Neural cell (in vitro differentiated cells): Measurements from ENCODE around the gene PHLDA2. TPM values are rescaled to one million over a fixed set of nuclear protein-coding genes. Genes with fewer than 3 reads are reported as not detected.
A peak's percentile ranks its signal among the peaks of the same experiment; 100 is the strongest.

Experiments used
- H2AFZ ChIP-seq: fragments of 200-600, 300-800 bp; sonication (generic), shearing (Covaris generic); 2 replicates; pipeline ENCODE4 v1.6.0; 2014; ENCODE audit warnings: low read depth, mild to moderate bottlenecking, antibody characterized with exemption, low read length, moderate library complexity
- H3F3A ChIP-seq: fragments of 200-600 bp; shearing (Covaris generic); 2 replicates; pipeline ENCODE4 v1.6.1; 2016; ENCODE audit warnings: mild to moderate bottlenecking, moderate library complexity, mixed read lengths, antibody characterized with exemption, low read length; ENCODE audit not compliant: insufficient read depth, poor library complexity, severe bottlenecking
- H3K27ac ChIP-seq: fragments of 200-600, 300-800 bp; sonication (generic), shearing (Covaris generic); 2 replicates; pipeline ENCODE4 v1.5.1; 2014; ENCODE audit warnings: mild to moderate bottlenecking, low read length, moderate library complexity
- H3K27me3 ChIP-seq: fragments of 300-800, 200-600 bp; sonication (generic), shearing (Covaris generic); 2 replicates; pipeline ENCODE4 v1.6.0; 2014; ENCODE audit warnings: mild to moderate bottlenecking, low read depth, low read length, moderate library complexity; ENCODE audit not compliant: insufficient read depth
- H3K36me3 ChIP-seq: fragments of 300-800, 200-600 bp; sonication (generic), shearing (Covaris generic); 2 replicates; pipeline ENCODE4 v1.5.1; 2014; ENCODE audit warnings: mild to moderate bottlenecking, antibody characterized with exemption, low read length, moderate library complexity; ENCODE audit not compliant: insufficient read depth
- H3K4me2 ChIP-seq: fragments of 300-800, 200-600 bp; sonication (generic), shearing (Covaris generic); 2 replicates; pipeline ENCODE4 v1.6.0; 2014; ENCODE audit warnings: mild to moderate bottlenecking, low read length
- H3K4me3 ChIP-seq: fragments of 300-800, 200-600 bp; sonication (generic), shearing (Covaris generic); 2 replicates; pipeline ENCODE4 v1.5.1; 2014; ENCODE audit warnings: mild to moderate bottlenecking, low read length, moderate library complexity
- H3K79me2 ChIP-seq: fragments of 200-600 bp; shearing (Covaris generic); replicated peaks from 2 replicates; pipeline ENCODE4 v1.6.0; 2014; ENCODE audit warnings: mild to moderate bottlenecking, low read length, moderate library complexity; ENCODE audit not compliant: insufficient read depth
- H3K9ac ChIP-seq: fragments of 300-800, 200-600 bp; sonication (generic), shearing (Covaris generic); 2 replicates; pipeline ENCODE4 v1.6.1; 2016; ENCODE audit warnings: mild to moderate bottlenecking, low read length, mixed read lengths
- H3K9me2 ChIP-seq: fragments of 200-600 bp; shearing (Covaris generic); 2 replicates; pipeline ENCODE4 v1.6.1; 2016; ENCODE audit warnings: mild to moderate bottlenecking, low read length, mixed read lengths; ENCODE audit not compliant: insufficient read depth
- H3K9me3 ChIP-seq: fragments of 200-600, 300-800 bp; sonication (generic), shearing (Covaris generic); 2 replicates; pipeline ENCODE4 v1.6.1; 2016; ENCODE audit warnings: mild to moderate bottlenecking, mixed run types, low read length, moderate library complexity, mixed read lengths
- H4K20me1 ChIP-seq: fragments of 200-600 bp; shearing (Covaris generic); 2 replicates; pipeline ENCODE4 v1.6.1; 2016; ENCODE audit warnings: mild to moderate bottlenecking, mixed run types; ENCODE audit not compliant: insufficient read depth
- CTCF ChIP-seq: fragments of 450-650 bp; IDR thresholded peaks from 2 replicates; pipeline ENCODE4 v1.5.1; 2014; ENCODE audit warnings: antibody characterized with exemption, mild to moderate bottlenecking, moderate library complexity; ENCODE audit not compliant: poor library complexity, severe bottlenecking
- EP300 ChIP-seq: fragments of 450-650 bp; conservative IDR thresholded peaks from 2 replicates; pipeline ENCODE4 v1.6.1; 2014; ENCODE audit warnings: antibody characterized with exemption, mild to moderate bottlenecking, moderate library complexity; ENCODE audit not compliant: poor library complexity, severe bottlenecking
- EZH2 ChIP-seq: fragments of 200-600, 300-800 bp; shearing (Covaris generic), sonication (generic); IDR thresholded peaks from 2 replicates; pipeline ENCODE4 v1.6.1; 2014; ENCODE audit warnings: antibody characterized with exemption, low read length, borderline replicate concordance, mild to moderate bottlenecking; ENCODE audit not compliant: insufficient read depth, poor library complexity, severe bottlenecking
- MXI1 ChIP-seq: fragments of 450-650 bp; conservative IDR thresholded peaks from 2 replicates; pipeline ENCODE4 v1.6.1; 2014; ENCODE audit warnings: antibody characterized with exemption, mild to moderate bottlenecking; ENCODE audit not compliant: poor library complexity, severe bottlenecking
- RAD21 ChIP-seq: fragments of 450-650 bp; conservative IDR thresholded peaks from 2 replicates; pipeline ENCODE4 v1.6.1; 2014; ENCODE audit warnings: antibody characterized with exemption, mild to moderate bottlenecking, moderate library complexity
- SMC3 ChIP-seq: fragments of 450-650 bp; conservative IDR thresholded peaks from 2 replicates; pipeline ENCODE4 v1.6.1; 2014; ENCODE audit warnings: antibody characterized with exemption, mild to moderate bottlenecking, moderate library complexity; ENCODE audit not compliant: poor library complexity
- TAF1 ChIP-seq: IDR thresholded peaks from 2 replicates; pipeline ENCODE4 v1.6.1; 2012; ENCODE audit warnings: low read depth
- polyA minus RNA-seq: library from RNA; depleted of rRNA, polyadenylated mRNA; stranded (reverse); fragments of >200 nt; gene quantifications from 2 replicates; pipeline ENCODE4 v1.2.3, GENCODE V29; 2014
- polyA plus RNA-seq: library from polyadenylated mRNA; depleted of rRNA; stranded (reverse); fragments of >200 nt; gene quantifications from 2 replicates; pipeline ENCODE4 v1.2.3, GENCODE V29; 2014
- TF ChIP-seq, protein P1 (sequence below): IDR thresholded peaks from 2 replicates; pipeline ENCODE4 v1.6.1; 2012; ENCODE audit warnings: borderline replicate concordance

PHLDA2 gene
- polyA plus RNA-seq, result not detected in 2 replicates
- not detected in 2 replicates for polyA minus RNA-seq

- H3K9ac ChIP-seq, result peak within 1 kb of the TSS; percentile 44
- no peaks in the 10 kb centered on the region for H3F3A ChIP-seq
- peak; percentile 42 for TF ChIP-seq CTCF
- TF ChIP-seq EZH2, result no peak
- TF ChIP-seq EP300, result no peak
- TF ChIP-seq, protein P1, sequence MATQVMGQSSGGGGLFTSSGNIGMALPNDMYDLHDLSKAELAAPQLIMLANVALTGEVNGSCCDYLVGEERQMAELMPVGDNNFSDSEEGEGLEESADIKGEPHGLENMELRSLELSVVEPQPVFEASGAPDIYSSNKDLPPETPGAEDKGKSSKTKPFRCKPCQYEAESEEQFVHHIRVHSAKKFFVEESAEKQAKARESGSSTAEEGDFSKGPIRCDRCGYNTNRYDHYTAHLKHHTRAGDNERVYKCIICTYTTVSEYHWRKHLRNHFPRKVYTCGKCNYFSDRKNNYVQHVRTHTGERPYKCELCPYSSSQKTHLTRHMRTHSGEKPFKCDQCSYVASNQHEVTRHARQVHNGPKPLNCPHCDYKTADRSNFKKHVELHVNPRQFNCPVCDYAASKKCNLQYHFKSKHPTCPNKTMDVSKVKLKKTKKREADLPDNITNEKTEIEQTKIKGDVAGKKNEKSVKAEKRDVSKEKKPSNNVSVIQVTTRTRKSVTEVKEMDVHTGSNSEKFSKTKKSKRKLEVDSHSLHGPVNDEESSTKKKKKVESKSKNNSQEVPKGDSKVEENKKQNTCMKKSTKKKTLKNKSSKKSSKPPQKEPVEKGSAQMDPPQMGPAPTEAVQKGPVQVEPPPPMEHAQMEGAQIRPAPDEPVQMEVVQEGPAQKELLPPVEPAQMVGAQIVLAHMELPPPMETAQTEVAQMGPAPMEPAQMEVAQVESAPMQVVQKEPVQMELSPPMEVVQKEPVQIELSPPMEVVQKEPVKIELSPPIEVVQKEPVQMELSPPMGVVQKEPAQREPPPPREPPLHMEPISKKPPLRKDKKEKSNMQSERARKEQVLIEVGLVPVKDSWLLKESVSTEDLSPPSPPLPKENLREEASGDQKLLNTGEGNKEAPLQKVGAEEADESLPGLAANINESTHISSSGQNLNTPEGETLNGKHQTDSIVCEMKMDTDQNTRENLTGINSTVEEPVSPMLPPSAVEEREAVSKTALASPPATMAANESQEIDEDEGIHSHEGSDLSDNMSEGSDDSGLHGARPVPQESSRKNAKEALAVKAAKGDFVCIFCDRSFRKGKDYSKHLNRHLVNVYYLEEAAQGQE, result no peak
- no peak for TF ChIP-seq SMC3
- no peak for TF ChIP-seq TAF1
- peak; percentile 34 for TF ChIP-seq MXI1
- no peak for TF ChIP-seq RAD21
- no peaks in the 10 kb centered on the region for H3K9me2 ChIP-seq
- no peaks in the 10 kb centered on the region for H3K79me2 ChIP-seq
- no peaks in the 10 kb centered on the region for H3K36me3 ChIP-seq
- no peaks in the 10 kb centered on the region for H4K20me1 ChIP-seq
- H3K27me3 ChIP-seq, result peaks cover 54% of the 10 kb centered on the region
- peak within 1 kb of the TSS; percentile 69 for H3K4me3 ChIP-seq
- no peak within 1 kb of the TSS for H3K27ac ChIP-seq
- H3K4me2 ChIP-seq, result no peak within 1 kb of the TSS
- H2AFZ ChIP-seq, result peak within 1 kb of the TSS; percentile 40
- no peaks in the 10 kb centered on the region for H3K9me3 ChIP-seq
Observed at GRCh38 chr11:2928605-2929530, at the start of gene PHLDA2. Gene PHLDA2 (minus strand): TSS chr11:2929420. CDS start chr11:2929364, 56 bp downstream.

DNA sequence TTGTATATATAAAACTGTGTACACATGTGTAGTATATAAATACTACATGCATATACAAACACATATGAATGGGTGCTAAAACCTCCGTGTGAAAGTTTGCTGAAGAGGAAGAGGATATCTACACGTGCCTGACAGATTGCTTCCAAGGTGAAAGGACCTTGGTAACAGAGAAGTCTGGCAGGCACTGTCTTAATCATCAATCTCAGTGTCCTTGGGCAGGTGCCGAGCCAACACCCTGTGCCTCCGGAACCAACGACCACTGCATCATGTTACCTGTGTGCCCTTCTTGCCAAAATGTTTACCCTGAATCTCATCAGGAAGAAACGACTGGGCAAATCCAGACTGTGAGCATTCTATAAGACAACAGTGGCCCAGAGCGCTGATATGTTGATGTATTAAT is 47.9 kb upstream of the PHLDA2 start:
- no peaks in the 10 kb centered on the region for H3K9me3 ChIP-seq
- H3K9me2 ChIP-seq, result no peaks in the 10 kb centered on the region
- H3F3A ChIP-seq, result no peaks in the 10 kb centered on the region
- no peak overlapping the region for H3K9ac ChIP-seq
- no peaks in the 10 kb centered on the region for H4K20me1 ChIP-seq
- no peak overlapping the region for H2AFZ ChIP-seq
- no peaks in the 10 kb centered on the region for H3K36me3 ChIP-seq
- H3K4me3 ChIP-seq, result no peak overlapping the region
- peaks cover 46% of the 10 kb centered on the region for H3K79me2 ChIP-seq
- no peaks in the 10 kb centered on the region for H3K27me3 ChIP-seq
- no peak overlapping the region for H3K4me2 ChIP-seq
- H3K27ac ChIP-seq, result no peak overlapping the region
- no peak for TF ChIP-seq EP300
- no peak for TF ChIP-seq MXI1
- TF ChIP-seq EZH2, result no peak
- TF ChIP-seq, protein P1, result no peak
- no peak for TF ChIP-seq SMC3
- no peak for TF ChIP-seq RAD21
